ENCODE results near the gene MUSTN1. TPM values are rescaled to one million over a fixed set of nuclear protein-coding genes. Genes with fewer than 3 reads are reported as not detected.
A peak's percentile ranks its signal among the peaks of the same experiment; 100 is the strongest.

Gene MUSTN1
- total and polyA plus RNA-seq, 11 donors: 13.5 to 207 (median 32.4) TPM

DNA sequence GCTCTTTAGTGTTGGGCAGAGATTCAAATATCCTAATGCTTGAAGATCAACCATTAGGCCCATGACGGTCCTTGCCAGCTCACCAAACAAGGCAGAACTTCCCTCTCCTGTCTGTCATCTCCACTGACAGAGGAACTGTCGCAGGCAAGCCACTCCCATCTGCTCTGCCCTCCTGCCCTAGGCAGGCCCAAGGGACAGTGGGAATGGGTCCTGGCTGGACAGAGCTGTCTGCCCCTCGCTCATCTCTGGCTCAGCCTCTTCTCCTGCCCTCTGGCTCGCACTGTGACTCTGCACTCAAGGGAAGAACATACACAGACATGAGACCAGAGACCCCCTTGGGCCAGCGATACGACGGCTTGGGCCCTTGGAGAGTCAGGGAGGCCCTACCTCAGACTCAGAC lies 7.6 kb upstream of the MUSTN1 start:
- Histone ChIP-seq H3K36me3 (peaks cover 0 to 52% (median 18%) of the 10 kb centered on the region in 9 donors), H3K27ac (peak overlapping the region in 11 of 12 donors; percentile 18 to 85 (median 52)), H3K4me1 (peaks cover 6 to 61% (median 43%) of the 10 kb centered on the region in 12 donors), H3K4me3 (no peak overlapping the region), H3K27me3 (no peaks in the 10 kb centered on the region), H3K9me3 (no peaks in the 10 kb centered on the region)
- ATAC-seq (peak; percentile 39 to 74 (median 64)), DNase-seq (peak; percentile 37 to 78 (median 71))
- 54 to 69% (median 62%) methylated on average over 7 of the region's 7 CpGs for WGBS, 4 donors
- intact Hi-C loops (cut with DNase I): loop anchor here in 1 of 10 donors (5.0 kb wide), 1 partner anchor 55 kb away; the partner anchor contains the start of gene STIMATE
- no peak for TF ChIP-seq POLR2A (IDR thresholded peaks at IDR 0.05)
- TF ChIP-seq, protein P1, sequence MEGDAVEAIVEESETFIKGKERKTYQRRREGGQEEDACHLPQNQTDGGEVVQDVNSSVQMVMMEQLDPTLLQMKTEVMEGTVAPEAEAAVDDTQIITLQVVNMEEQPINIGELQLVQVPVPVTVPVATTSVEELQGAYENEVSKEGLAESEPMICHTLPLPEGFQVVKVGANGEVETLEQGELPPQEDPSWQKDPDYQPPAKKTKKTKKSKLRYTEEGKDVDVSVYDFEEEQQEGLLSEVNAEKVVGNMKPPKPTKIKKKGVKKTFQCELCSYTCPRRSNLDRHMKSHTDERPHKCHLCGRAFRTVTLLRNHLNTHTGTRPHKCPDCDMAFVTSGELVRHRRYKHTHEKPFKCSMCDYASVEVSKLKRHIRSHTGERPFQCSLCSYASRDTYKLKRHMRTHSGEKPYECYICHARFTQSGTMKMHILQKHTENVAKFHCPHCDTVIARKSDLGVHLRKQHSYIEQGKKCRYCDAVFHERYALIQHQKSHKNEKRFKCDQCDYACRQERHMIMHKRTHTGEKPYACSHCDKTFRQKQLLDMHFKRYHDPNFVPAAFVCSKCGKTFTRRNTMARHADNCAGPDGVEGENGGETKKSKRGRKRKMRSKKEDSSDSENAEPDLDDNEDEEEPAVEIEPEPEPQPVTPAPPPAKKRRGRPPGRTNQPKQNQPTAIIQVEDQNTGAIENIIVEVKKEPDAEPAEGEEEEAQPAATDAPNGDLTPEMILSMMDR (IDR thresholded peaks at IDR 0.05): no peak

DNA sequence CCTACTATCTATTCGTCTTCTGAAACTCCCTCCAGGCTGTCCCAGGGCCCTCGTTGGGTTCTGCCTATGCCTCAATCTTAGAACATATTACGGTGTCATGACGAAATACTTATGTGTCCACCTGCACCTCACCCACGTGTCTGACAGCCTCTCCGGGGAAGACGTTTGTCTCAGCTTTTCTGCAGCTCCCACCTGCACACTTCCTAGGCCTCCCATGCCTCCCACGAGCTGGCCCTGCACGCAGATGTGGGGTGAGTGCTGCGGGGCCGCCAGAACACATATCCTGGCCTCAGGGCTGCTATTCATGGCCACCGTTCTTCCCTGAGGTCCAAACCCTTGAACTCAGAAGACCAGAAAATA lies 7.1 kb upstream of the MUSTN1 start:
- Histone ChIP-seq H3K4me1 (peaks cover 6 to 66% (median 43%) of the 10 kb centered on the region in 12 donors), H3K9me3 (no peaks in the 10 kb centered on the region), H3K4me3 (no peak overlapping the region), H3K27ac (peak overlapping the region in 11 of 12 donors; percentile 3 to 85 (median 48)), H3K36me3 (peaks cover 0 to 47% (median 18%) of the 10 kb centered on the region in 9 donors), H3K27me3 (no peaks in the 10 kb centered on the region)
- no peak for ATAC-seq
- 79 to 86% (median 81%) methylated on average over 12 of the region's 12 CpGs for WGBS, 4 donors
- peak in 3 of 5 donors; percentile 9 to 31 (median 16) for DNase-seq
- TF ChIP-seq POLR2A (IDR thresholded peaks at IDR 0.05): no peak
- TF ChIP-seq, protein P1 (IDR thresholded peaks at IDR 0.05): no peak
- intact Hi-C loops (cut with DNase I): loop anchor here in 1 of 10 donors (5.0 kb wide), 1 partner anchor 55 kb away; the partner anchor contains the start of gene STIMATE

DNA sequence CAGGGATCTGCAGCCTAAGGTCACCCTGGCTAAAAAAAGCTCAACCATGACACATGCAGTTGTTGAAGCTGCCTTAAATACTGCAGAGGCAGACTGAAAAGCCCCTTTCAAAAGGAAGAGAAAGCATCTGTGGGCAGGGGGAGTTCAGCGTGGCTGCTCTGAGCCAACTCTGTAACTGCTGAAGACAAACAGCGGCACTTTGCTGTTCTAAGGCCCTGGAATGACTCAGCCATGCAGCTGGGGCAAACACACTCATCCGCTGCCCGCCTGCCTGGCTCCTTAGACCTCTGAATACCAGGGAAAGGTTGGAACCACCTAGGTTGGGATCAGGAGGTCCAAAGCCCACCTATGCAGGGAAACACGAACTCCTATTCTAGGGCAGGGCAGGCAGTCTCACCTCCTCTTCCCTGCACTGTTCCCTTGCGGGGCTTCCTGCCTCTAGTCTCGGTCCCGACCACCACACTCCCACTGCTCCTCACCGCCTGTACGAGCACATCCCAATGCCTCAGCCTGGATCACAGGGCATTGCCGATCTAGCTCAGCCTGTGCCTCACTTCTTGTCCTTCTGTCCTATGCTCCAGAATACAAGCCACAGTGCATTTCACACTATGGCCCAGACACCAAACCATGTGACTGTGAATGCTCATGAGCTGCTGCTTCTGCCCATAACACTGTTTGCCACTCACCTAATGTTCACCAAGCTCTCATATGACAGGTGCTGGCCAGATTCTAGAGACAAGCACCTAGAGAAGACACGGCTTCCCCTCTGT lies 6.6 kb upstream of the MUSTN1 start:
- peak in 2 of 4 donors; percentile 17 to 25 for ATAC-seq
- TF ChIP-seq, protein P1 (IDR thresholded peaks at IDR 0.05): no peak
- intact Hi-C loops (cut with DNase I): loop anchor here in 1 of 10 donors (5.0 kb wide), 1 partner anchor 56 kb away; the partner anchor contains the start of gene STIMATE
- Histone ChIP-seq H3K9me3 (no peaks in the 10 kb centered on the region), H3K36me3 (peaks cover 0 to 46% (median 16%) of the 10 kb centered on the region in 9 donors), H3K4me3 (no peak overlapping the region), H3K4me1 (peaks cover 6 to 68% (median 46%) of the 10 kb centered on the region in 12 donors), H3K27ac (peak overlapping the region in 10 of 12 donors; percentile 10 to 85 (median 46)), H3K27me3 (no peaks in the 10 kb centered on the region)
- peak in 3 of 5 donors; percentile 26 to 57 (median 26) for DNase-seq
- 92 to 95% (median 93%) methylated on average over 9 to 12 of the region's 12 CpGs for WGBS, 4 donors

DNA sequence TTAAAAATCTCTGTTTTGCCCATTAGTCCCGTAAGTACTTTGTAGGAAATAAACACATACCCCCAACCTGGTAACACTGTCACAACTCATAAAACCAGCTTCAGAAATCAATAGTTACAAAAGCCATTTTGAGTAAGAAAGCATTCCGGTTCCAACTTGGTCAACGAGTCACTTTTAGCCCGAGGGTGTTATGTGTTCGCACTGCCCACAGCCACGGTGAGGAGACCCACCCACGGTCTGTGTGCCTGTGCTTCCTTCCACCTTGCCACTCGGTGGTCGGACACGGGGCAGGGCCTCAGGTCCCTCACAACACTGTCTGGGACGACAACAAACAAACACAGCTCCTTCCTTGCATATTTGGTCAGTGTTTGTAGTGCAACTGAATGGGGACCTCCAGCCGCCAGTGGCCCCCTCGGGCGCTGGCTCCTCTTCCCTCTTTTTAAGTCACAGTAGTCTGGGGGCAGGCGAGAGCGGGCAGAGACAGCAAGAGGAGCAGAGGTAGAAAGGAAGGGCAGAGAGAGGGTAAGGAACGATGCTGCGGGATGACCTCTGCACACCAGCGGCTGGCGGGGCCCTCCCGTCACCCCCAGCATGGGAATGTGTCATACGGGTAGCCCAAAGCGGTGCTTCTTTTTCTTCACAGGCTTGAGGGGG lies 5.2 kb upstream of the MUSTN1 start:
- H3K36me3 ChIP-seq: peaks cover 0 to 50% (median 16%) of the 10 kb centered on the region in 9 donors
- H3K9me3 ChIP-seq: no peaks in the 10 kb centered on the region
- H3K4me1 ChIP-seq: peaks cover 11 to 68% (median 45%) of the 10 kb centered on the region in 12 donors
- whole genome bisulfite sequencing, 4 donors: 91 to 93% (median 91%) methylated on average over 22 to 23 of the region's 23 CpGs
- peak in 3 of 5 donors; percentile 13 to 48 (median 18) for DNase-seq
- H3K27ac ChIP-seq: no peak overlapping the region
- TF ChIP-seq, protein P1 (IDR thresholded peaks at IDR 0.05): no peak
- no peak for TF ChIP-seq POLR2A (IDR thresholded peaks at IDR 0.05)
- no peak for ATAC-seq
- no peak overlapping the region for H3K4me3 ChIP-seq
- intact Hi-C loops (cut with DNase I): loop anchor here in 2 of 10 donors (5.0 kb wide), 2 partner anchors 57 to 68 kb away; partner anchors contain the start of genes NEK4 (in 1 of the 2) and STIMATE (in 1 of the 2)
- H3K27me3 ChIP-seq: no peaks in the 10 kb centered on the region
